ENCODE measurements around the gene ATP11B. TPM values are rescaled to one million over a fixed set of nuclear protein-coding genes. Genes with fewer than 3 reads are reported as not detected.

Gene ATP11B
- total RNA-seq, 1 donor from 2014 or later: 73.2 TPM

GRCh38 chr3:182925330-182925943 lies 132.1 kb downstream of the ATP11B start:
- Mint-ChIP-seq H3K9me3 (ENCODE audit: low read depth) (peaks cover 4% of the 10 kb centered on the region), H3K27me3 (ENCODE audit: low read depth) (no peaks in the 10 kb centered on the region), H3K4me3 (ENCODE audit: unreplicated experiment) (no peak overlapping the region), H3K27ac (ENCODE audit: unreplicated experiment) (no peak overlapping the region), H3K4me1 (ENCODE audit: low read depth) (peaks cover 27% of the 10 kb centered on the region), H3K36me3 (ENCODE audit: low read depth) (peaks cover 12% of the 10 kb centered on the region)
- TF ChIP-seq, protein P1, sequence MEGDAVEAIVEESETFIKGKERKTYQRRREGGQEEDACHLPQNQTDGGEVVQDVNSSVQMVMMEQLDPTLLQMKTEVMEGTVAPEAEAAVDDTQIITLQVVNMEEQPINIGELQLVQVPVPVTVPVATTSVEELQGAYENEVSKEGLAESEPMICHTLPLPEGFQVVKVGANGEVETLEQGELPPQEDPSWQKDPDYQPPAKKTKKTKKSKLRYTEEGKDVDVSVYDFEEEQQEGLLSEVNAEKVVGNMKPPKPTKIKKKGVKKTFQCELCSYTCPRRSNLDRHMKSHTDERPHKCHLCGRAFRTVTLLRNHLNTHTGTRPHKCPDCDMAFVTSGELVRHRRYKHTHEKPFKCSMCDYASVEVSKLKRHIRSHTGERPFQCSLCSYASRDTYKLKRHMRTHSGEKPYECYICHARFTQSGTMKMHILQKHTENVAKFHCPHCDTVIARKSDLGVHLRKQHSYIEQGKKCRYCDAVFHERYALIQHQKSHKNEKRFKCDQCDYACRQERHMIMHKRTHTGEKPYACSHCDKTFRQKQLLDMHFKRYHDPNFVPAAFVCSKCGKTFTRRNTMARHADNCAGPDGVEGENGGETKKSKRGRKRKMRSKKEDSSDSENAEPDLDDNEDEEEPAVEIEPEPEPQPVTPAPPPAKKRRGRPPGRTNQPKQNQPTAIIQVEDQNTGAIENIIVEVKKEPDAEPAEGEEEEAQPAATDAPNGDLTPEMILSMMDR (IDR thresholded peaks at IDR 0.05): no peak
- DNase-seq (ENCODE audit: low spot score): no peak

DNA sequence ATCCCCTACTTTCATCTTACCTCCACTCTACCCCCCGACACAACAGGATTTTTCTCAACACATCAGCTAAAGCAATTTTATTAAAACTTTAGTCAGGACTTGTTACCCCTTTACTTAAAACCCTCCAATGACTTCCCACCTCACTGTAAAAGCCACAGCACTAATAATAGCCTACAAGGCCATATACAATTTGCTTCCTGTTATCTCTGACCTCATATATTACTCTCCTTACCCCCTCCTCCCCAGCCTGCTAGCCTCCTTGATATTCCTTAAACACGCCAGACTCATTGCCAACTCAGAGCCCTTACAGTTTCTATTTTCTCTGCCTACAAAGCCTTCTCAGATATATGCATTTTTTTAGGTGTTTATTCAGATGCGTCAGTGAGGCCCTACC lies 132.6 kb downstream of the ATP11B start:
- TF ChIP-seq, protein P1 (IDR thresholded peaks at IDR 0.05): no peak
- peaks cover 22% of the 10 kb centered on the region for H3K4me1 Mint-ChIP-seq (ENCODE audit: low read depth)
- H3K9me3 Mint-ChIP-seq (ENCODE audit: low read depth): peaks cover 4% of the 10 kb centered on the region
- H3K27ac Mint-ChIP-seq (ENCODE audit: unreplicated experiment): no peak overlapping the region
- DNase-seq (ENCODE audit: low spot score): no peak
- H3K27me3 Mint-ChIP-seq (ENCODE audit: low read depth): no peaks in the 10 kb centered on the region
- H3K4me3 Mint-ChIP-seq (ENCODE audit: unreplicated experiment): no peak overlapping the region
- peaks cover 12% of the 10 kb centered on the region for H3K36me3 Mint-ChIP-seq (ENCODE audit: low read depth)

- Mint-ChIP-seq H3K27ac (ENCODE audit: unreplicated experiment) (no peak overlapping the region), H3K4me3 (ENCODE audit: unreplicated experiment) (no peak overlapping the region), H3K9me3 (ENCODE audit: low read depth) (peaks cover 14% of the 10 kb centered on the region), H3K27me3 (ENCODE audit: low read depth) (no peaks in the 10 kb centered on the region), H3K4me1 (ENCODE audit: low read depth) (no peaks in the 10 kb centered on the region), H3K36me3 (ENCODE audit: low read depth) (peaks cover 11% of the 10 kb centered on the region)
- TF ChIP-seq, protein P1 (IDR thresholded peaks at IDR 0.05): no peak
- DNase-seq (ENCODE audit: low spot score): no peak
Measured at GRCh38 chr3:182935803-182936202, 142.5 kb downstream of the ATP11B start.

GRCh38 chr3:182936239-182936917 lies 143.1 kb downstream of the ATP11B start:
- no peak overlapping the region for H3K27ac Mint-ChIP-seq (ENCODE audit: unreplicated experiment)
- TF ChIP-seq, protein P1 (IDR thresholded peaks at IDR 0.05): no peak

DNA sequence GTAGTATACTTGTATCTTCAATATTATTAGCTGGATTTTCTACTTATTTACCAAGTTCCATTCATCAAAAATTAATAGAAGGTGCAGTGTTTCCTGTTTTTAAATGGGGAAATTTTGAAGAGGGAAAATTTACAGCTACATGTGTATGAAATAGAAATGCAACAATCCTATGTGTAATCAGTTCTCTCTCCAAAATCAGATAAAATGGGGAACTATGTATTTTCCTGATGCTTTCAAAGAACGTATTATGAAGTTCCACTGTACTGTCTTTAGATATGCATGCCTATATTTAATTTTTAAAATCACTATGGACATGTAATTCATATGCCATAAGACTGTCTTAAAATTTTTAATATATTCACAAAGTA lies 143.6 kb downstream of the ATP11B start:
- Mint-ChIP-seq H3K4me1 (ENCODE audit: low read depth) (no peaks in the 10 kb centered on the region), H3K27ac (ENCODE audit: unreplicated experiment) (no peak overlapping the region), H3K27me3 (ENCODE audit: low read depth) (no peaks in the 10 kb centered on the region), H3K36me3 (ENCODE audit: low read depth) (peaks cover 10% of the 10 kb centered on the region), H3K9me3 (ENCODE audit: low read depth) (peaks cover 9% of the 10 kb centered on the region), H3K4me3 (ENCODE audit: unreplicated experiment) (no peak overlapping the region)
- no peak for DNase-seq (ENCODE audit: low spot score)
- TF ChIP-seq, protein P1 (IDR thresholded peaks at IDR 0.05): no peak

More at GRCh38 chr3:182936239-182936917, 143.1 kb downstream of the ATP11B start:
- Mint-ChIP-seq H3K4me1 (ENCODE audit: low read depth) (no peaks in the 10 kb centered on the region), H3K9me3 (ENCODE audit: low read depth) (peaks cover 14% of the 10 kb centered on the region), H3K4me3 (ENCODE audit: unreplicated experiment) (no peak overlapping the region), H3K27me3 (ENCODE audit: low read depth) (no peaks in the 10 kb centered on the region), H3K36me3 (ENCODE audit: low read depth) (peaks cover 11% of the 10 kb centered on the region)
- no peak for DNase-seq (ENCODE audit: low spot score)
